ENCODE results near the gene FHDC1.
"Not testable (repeated sequence)": the region's sequence is repeated elsewhere in the genome, so short reads cannot be mapped to it uniquely, and the experiment has no call there.

The FHDC1 gene, protein sequence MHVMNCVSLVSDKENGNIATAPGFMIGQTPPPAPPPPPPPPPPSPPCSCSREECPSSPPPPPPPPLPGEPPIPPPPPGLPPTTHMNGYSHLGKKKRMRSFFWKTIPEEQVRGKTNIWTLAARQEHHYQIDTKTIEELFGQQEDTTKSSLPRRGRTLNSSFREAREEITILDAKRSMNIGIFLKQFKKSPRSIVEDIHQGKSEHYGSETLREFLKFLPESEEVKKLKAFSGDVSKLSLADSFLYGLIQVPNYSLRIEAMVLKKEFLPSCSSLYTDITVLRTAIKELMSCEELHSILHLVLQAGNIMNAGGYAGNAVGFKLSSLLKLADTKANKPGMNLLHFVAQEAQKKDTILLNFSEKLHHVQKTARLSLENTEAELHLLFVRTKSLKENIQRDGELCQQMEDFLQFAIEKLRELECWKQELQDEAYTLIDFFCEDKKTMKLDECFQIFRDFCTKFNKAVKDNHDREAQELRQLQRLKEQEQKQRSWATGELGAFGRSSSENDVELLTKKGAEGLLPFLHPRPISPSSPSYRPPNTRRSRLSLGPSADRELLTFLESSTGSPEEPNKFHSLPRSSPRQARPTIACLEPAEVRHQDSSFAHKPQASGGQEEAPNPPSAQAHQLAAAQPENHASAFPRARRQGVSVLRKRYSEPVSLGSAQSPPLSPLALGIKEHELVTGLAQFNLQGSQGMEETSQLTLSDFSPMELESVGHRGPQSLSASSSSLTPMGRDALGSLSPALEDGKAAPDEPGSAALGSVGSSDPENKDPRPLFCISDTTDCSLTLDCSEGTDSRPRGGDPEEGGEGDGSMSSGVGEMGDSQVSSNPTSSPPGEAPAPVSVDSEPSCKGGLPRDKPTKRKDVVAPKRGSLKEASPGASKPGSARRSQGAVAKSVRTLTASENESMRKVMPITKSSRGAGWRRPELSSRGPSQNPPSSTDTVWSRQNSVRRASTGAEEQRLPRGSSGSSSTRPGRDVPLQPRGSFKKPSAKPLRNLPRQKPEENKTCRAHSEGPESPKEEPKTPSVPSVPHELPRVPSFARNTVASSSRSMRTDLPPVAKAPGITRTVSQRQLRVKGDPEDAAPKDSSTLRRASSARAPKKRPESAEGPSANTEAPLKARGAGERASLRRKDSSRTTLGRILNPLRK

DNA sequence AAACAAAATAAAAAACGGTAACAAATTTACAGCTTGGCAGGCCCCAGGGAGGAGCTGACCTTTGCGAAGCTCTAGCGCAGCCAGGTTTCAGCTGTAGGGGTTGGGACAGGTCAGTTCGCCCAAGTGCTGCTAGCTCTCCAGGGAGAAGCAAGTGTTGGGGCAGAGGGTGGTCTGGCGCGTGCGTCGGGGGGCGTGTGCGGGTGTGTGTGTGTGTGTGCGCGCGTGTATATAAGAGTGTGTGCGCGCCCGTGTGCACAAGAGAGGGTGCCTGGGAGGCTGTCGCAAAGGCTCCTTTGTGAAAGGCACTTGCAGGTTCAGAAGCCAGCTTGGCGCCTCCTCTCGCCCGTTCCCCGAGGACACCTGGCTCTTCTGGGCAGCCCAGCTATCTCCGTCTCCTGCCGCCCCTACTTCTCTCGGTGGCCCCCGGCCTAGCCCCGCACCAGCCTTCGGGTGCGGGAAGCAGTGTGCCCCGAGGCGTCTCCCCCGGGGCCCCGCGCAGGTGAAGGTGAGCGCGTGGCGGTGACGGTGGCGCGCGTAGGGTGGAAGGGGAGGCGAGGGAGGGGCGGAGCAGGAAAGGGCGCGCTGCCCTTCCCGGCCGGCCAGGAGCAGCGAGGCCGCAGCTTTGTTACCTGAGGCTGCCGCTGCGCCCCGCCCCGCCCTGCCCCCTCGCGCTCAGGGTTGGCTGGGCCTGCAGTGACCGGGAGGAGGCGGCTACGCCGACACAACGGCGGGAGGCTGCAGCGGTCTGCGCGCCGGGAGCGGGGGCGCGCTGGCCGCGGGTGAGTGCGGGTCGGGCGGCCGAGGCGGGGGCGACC lies at the start of gene FHDC1:
TSS of gene FHDC1 (plus strand) at position 693 of the 815 bp plus-strand sequence. CDS start 6,735 bp downstream, outside the sequence.
- DNase-seq (ENCODE audit: low read depth in 2 of 2), result no peak

DNA sequence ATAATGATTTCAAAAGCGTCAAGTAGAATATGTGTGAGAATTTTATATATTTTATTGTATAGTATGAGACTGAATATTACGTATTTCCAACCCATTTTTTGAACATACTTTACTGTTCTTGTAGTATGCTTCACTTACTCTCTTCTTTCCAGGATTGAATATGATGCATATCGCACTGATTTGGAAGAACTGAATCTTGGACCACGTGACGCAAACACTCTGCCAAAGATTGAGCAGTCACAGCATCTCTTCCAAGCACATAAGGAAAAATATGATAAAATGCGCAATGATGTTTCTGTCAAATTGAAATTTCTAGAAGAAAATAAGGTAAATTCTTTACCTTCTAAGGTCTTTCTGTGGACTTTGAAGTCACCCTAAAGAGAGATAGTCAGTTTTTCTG lies 48.1 kb upstream of the FHDC1 start:
- no peak for DNase-seq (ENCODE audit: low read depth in 2 of 2)

DNA sequence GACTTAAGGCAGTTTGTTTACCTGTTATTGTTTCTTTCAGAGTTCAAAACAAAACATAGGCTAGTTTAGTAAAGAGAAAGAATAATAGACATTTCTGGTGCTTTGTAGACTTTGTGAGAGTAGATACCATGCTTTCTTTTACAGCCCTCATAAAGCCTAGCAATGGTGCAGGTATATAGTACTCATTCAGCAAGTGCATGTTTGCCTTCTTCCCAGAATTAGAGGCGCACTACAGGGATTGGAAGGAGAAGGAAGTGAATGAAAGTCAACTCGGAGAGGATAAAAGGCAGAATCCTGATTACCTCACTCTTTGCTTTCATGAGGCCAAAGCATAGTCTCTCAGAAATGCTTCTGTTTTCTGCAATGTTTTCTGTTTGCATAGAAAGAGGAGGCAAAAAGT lies 43.1 kb upstream of the FHDC1 start:
- no peak for DNase-seq (ENCODE audit: low read depth in 2 of 2)

DNA sequence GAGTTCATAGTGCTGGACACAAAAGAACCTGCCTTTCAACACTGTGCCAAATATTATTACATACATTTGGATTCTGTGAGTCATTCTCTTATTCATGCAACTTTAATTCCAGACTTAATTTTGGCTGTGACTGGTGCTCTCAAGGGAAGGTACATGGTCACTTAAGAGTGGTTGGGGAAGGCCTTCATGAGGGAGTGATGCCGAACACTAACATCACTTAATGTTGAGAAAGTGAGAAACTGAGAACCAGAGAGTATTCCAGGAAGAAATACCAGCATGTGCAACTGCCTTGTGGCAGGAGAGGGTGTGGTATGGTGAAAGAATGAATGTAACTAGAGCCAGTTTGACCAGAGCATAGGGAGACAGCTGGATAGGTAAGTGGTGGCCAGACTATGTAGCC lies 41.5 kb upstream of the FHDC1 start:
- no peak for DNase-seq (ENCODE audit: low read depth in 2 of 2)

DNA sequence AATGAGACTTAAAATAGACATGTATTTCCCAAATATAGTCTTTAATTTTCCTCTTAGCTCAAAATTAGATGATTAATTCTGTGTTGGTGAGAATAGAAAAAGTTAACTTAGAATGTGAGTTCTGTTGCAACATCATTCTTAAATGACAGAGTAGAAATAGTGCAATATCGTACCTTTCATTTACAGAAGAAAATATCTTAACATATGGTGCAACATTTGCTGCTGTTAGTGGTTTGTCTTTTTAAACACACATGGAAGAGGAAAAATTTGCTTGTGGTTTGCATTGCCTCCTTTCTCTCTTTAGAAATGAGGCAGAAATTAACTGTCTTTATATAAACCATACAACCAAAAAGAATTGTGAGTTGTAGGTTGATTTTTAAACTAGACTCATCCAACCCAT lies 39.3 kb upstream of the FHDC1 start:
- DNase-seq (ENCODE audit: low read depth in 2 of 2), result no peak

DNA sequence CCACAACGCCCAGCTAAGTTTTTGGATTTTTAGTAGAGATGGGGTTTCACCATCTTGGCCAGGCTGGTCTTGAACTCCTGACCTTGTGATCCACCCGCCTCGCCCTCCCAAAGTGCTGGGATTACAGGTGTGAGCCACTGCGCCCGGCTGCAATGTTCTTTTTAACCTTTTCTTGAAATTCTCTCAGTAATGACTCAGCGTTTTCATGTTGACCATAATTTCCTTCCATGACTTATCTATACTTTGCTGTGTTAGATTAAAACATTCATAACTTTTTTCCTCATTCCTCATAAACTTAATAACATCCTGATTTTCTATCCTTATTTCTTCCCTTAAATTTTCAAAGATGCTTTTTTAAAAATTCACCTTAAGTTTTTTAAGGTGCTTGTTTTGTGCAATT lies 38.0 kb upstream of the FHDC1 start:
- DNase-seq (ENCODE audit: low read depth in 2 of 2), result not testable (repeated sequence)

DNA sequence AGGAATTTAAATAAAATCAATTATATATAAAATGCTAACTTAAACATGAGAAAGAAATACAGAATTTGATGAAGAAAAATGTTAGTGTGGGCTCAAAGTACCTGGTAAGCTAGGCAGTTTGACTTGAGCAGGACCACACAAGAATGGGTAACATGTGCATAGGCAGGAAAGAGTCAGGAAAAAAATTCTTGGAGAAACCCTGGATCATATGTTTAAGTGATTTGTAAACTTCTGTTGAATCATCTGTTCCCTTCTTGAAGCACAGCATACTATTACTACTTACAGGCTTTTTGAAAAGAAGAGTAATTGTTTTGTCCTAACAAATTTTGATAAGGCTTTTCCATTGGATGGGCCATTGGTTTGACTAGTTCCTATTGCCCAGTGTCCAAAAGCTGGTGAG lies 37.5 kb upstream of the FHDC1 start:
- no peak for DNase-seq (ENCODE audit: low read depth in 2 of 2)

DNA sequence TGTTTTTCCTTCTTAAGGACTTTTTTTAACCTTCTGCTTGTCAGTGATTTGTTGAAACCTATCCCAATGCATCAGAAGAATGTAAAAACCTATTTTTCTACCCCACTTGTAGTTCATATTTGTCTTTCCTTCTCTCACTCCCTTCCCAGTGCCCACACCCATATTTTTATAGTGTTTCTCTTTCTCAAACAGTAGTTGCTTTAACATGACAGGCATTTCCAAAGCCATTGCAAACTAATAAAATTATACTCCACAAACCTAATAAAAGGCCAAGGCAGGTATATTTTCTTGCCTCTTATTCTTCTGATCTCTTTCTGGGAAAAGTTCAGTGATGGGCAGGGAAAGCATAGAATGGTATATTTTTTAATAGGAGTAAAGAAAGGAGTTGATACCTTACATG lies 35.7 kb upstream of the FHDC1 start:
- no peak for DNase-seq (ENCODE audit: low read depth in 2 of 2)

DNA sequence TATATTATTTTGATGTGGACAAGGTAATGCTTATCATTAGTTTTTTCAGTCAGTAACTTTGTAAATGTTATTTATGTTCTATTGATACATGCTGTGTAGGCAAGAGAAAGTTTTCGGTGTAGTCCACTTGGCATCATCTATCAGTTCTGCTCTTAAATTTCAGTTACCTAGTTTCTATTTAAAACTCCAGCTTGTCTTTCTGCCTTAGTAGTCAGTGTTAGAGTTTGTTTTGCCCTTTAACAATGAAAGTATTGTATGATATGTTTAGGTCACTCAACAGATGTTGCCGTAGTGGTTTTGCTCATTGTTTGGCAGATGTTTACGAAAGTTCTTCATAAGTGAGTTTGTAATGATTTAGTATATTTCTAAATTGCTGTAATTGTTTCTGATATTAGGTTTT lies 34.9 kb upstream of the FHDC1 start:
- DNase-seq (ENCODE audit: low read depth in 2 of 2), result no peak

DNA sequence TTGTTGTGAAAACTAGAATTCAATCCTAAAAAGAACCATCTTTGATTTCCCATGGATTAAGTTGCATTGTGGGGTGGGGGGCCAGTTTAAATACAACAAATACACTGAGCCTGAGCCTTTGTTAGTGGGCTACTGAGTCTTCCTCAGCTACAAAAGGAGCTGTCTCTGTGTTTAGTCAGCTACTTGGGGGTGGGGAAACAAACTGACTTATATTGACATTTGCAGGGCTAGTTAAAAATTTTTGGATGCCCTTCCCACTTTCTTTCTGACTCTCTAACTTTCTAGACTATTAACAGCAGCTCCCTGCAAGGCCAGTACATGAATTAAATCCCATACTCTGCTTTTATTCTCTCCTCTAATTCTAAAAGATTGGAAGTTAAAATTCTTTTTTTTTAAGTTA lies 32.5 kb upstream of the FHDC1 start:
- no peak for DNase-seq (ENCODE audit: low read depth in 2 of 2)

DNA sequence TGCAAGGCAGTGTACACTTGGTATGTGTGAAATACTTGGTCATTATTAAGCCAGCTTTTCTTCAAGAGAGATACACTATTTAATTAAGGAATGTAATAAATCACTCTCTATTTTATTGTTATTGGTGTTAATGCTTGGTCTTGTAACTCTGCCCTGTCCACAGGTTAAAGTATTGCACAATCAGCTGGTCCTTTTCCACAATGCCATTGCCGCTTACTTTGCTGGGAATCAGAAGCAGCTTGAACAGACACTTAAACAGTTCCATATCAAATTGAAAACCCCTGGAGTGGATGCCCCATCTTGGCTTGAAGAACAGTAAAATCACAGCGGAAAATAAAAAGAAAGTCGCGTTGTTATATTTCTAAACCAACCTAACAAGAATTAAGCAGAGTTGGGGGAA lies 26.2 kb upstream of the FHDC1 start:
- DNase-seq (ENCODE audit: low read depth in 2 of 2), result no peak

DNA sequence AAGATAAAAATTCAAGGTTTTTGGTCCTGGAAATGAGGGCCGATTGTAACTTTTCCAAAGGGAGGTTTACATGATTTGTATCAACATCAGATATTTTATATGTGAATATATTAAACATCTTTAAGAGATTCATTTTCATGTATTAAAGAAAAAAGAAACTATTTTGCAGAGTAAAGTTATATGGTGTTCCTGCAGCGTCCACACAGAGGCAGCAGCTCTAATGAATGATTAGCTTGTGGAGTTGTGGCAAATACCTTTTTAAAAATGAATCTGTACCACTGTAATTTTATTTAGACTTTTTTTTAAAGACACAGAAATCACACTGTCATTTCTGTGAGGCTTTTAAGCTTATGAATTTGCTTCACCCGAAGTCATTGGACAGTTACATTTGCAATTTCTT lies 25.6 kb upstream of the FHDC1 start:
- DNase-seq (ENCODE audit: low read depth in 2 of 2), result no peak

DNA sequence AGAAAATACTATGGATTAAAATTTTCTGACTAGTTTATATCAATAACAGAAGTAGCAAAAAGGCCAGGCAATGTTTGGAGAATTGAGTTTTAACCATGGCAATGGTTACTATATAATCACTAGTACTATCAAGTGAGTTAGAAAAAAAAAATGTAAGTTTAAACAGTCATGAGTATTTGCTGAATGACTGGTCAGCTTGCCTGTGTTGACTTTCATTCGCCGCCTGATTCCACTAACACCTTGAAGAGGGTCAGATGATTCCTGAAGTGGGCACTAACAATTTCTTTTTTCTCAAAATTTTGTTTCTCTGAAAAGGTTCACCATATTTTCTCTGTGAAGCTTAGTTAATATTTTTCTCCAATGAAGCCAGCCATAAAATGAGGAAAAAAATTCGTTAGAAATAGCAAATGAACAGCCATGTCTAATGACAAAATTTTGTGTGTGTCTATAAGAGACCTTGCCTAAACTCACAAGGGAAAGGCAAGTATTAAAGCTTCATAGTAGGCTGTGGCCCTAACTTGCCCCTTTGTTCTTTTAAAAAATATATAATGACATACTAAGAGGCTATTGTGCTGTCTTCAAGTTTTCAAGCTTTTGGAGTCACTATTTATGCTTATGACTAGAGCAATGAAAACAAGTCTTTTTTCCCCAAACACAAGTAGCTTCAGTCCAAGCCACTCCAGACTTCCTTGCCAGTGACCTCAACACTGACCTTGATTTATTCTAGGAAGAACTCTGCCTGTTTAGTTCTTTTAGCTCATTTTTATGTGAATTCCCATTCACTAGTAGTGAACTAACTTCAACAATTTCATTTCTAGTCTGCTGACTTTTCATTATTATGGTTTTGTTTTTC lies 18.4 kb upstream of the FHDC1 start:
- DNase-seq (ENCODE audit: low read depth in 2 of 2), result no peak

DNA sequence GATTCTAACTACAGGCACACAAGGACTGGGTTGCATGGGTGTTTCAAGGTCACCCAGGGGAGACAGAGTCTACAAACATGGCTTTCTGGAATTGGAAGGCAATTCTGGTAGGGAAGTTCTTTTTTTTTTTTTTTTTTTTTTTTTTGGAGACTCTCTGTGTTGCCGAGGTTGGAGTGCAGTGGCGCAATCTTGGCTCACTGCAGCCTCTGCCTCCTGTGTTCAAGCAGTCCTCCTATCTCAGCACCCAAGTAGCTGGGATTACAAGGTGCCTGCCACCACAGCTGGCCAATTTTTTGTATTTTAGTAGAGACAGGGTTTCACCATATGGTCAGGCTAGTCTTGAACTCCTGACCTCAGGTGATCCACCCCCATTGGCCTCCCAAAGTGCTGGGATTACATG lies 16.3 kb upstream of the FHDC1 start:
- no peak for DNase-seq (ENCODE audit: low read depth in 2 of 2)

DNA sequence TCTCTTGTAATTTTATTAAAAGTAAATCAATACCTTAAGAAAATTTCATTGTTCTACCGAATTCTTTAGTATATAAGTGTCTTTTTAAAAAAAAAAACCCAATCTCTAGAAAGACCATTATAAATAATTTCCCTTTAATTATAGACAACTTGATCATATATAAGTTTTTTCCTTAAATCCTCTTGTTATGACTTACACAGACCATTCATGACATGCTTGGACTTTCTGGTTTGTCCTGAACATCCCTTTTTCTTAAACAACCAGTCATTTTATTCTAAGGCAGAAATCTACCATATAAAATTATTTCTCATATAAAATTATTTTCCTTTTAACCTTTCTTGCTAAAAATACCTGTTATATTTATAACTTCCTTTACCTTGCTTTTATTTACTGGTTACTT lies 15.4 kb upstream of the FHDC1 start:
- no peak for DNase-seq (ENCODE audit: low read depth in 2 of 2)

DNA sequence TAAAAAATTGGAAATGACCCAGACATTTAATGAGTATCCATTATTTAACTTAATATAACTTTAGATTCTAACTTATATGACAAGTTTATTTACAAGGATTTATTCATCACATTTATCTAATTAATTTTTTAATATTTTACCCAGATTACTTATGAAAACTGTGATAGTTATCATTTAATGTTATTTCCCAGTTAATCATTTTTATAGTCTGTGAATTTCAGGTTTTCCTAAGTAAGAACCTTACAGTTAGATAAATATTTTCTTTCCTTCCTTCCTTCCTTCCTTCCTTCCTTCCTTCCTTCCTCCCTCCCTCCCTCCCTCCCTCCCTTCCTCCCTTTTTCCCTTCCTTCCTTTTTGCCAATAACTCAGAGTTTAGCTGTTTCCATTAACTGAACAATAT lies 14.8 kb upstream of the FHDC1 start:
- no peak for DNase-seq (ENCODE audit: low read depth in 2 of 2)

DNA sequence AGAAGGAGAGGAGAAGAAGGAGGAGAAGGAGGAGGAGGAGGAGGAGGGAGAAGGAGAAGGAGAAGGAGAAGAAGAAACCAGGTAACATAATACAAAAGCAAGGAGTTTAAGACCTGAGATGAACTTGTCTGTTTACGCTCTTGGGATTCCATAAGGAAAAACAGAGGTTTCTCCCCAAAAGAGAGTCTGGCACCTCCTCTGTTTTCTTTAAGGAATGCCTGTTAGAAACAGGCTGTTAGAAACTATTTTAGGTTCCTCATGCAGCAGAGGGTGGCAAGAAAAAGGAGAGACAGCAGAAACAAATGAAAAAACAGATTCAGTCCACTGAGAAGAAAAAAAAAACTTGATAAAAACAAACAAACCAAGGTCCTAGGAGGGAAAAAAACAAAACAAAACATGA lies 10.3 kb upstream of the FHDC1 start:
- no peak for DNase-seq (ENCODE audit: low read depth in 2 of 2)

DNA sequence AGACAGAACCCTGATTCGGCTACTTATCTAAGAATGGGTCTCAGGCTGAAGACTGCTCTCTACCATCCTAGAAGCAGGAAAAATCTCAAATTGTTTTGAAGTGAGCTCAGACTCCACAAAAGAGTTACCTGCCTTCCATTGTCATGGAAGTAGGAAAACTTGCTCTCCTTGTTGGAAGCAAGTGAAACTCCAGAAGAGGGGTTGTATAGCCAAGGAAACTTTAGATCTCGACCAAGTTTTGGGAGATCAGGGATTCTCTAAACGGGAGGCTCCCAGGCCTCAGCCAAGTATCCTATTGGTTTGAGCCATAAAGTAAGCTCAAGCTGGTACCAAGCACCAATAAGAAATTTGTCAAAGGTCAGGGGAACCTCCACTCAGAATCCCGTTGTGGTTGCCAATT lies 9.2 kb upstream of the FHDC1 start:
- no peak for DNase-seq (ENCODE audit: low read depth in 2 of 2)

DNA sequence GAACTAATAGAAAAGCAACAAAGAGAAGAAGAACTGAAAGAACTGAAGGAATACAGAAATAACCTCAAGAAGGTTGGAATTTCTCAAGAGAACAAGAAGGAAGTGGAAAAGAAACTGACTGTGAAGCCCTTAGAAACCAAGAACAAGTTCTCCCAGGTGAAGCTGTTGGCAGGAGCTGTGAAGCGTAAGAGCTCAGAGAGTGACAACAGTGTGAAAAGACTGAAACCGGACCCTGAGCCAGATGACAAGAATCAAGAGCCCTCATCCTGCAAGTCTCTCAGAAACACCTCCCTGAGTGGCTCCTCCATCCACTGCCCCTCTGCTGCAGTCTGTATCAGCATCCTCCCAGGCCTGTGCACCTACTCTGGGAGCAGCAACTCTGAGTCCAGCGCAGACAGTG lies 8.4 kb upstream of the FHDC1 start:
- no peak for DNase-seq (ENCODE audit: low read depth in 2 of 2)

DNA sequence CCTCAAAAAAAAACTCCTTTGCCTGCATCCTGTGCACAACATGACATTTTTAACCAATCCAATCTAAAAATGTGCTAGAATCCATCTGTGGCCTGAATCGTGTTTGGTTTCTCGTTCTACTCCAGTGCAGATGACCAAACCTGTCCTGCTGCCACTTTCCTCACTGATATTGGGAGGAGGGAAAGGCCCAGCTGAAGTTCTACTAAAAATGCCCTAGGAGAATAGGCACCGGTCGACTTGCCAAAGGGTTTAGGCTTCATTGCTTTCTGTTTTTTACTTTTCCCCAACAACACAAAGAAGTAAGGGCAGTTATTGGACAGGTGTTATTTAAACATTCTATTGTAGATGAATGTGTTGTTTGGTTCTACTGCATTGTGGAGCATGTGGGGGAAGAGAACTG lies 7.8 kb upstream of the FHDC1 start:
- no peak for DNase-seq (ENCODE audit: low read depth in 2 of 2)

DNA sequence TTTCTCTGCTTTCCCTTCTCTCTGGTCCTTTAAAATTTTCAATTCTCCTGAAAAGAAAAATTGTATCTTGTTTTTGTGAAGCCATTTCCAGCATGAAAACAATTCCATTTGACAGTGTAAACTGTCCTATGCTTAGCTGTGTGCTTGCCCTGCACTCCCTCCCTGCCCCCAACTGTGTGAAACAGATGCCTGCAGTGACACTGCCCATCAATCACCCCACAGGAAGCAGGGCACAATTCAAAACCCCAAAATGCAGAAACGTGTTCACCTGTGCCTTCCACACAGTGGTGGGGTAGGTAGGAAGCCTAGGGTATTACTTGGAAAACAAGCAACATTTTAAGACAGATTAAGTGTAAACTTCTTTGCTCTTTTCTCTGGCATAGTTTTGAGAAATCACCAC lies 6.2 kb upstream of the FHDC1 start:
- no peak for DNase-seq (ENCODE audit: low read depth in 2 of 2)
